ENCODE measurements around the gene MAB21L2. TPM values are rescaled to one million over a fixed set of nuclear protein-coding genes. Genes with fewer than 3 reads are reported as not detected.

MAB21L2 gene
- total and polyA plus RNA-seq, 2 of the 13 experiments (the other 11 are each of a cell fraction or from before 2014, with no cell fraction given), result not detected

- Histone ChIP-seq H3K4me3 (replicated peaks in 1 of 3; ENCODE audit: insufficient read depth in 1 of 3, low read depth in 2 of 3, low read length in 3 of 3) (no peak overlapping the region), H3K9ac (ENCODE audit: insufficient read depth, low read depth, low read length) (no peak overlapping the region), H3K27ac (ENCODE audit: extremely low read length, insufficient read depth, low read length) (no peak overlapping the region), H3K9me3 (ENCODE audit: low read length) (no peaks in the 10 kb centered on the region), H3K4me2 (ENCODE audit: low read depth, low read length) (no peak overlapping the region), H2AFZ (ENCODE audit: low read length) (no peak overlapping the region), H3K36me3 (replicated peaks in 1 of 2; ENCODE audit: control insufficient read depth in 1 of 2, insufficient read depth in 2 of 2, low read length in 2 of 2) (no peaks in the 10 kb centered on the region), H4K20me1 (ENCODE audit: insufficient read depth, low read length) (no peaks in the 10 kb centered on the region), H3K79me2 (ENCODE audit: insufficient read depth, low read length) (no peaks in the 10 kb centered on the region), H3K27me3 (ENCODE audit: control insufficient read depth in 1 of 2, insufficient read depth in 2 of 2, low read length in 2 of 2) (no peaks in the 10 kb centered on the region), H3K4me1 (ENCODE audit: insufficient read depth, low read length) (peaks cover 7% of the 10 kb centered on the region; the same call in 1 of the 2 replicates)
- ATAC-seq (no peak), FAIRE-seq (no peak), DNase-seq (ENCODE audit: low spot score) (no peak)
- POLR2A ChIA-PET, result no interaction called here
- intact Hi-C loops (cut with micrococcal nuclease; ENCODE audit: unreplicated experiment) (no loop called here), in situ Hi-C loops (cut with HindIII; ENCODE audit: extremely low pct_ligation_motif_present, low pct_unique_long_range_greater_than_20kb) (no loop called here)
- TF ChIP-seq ZNF326 (CRISPR knock-in tag; IDR thresholded peaks at IDR 0.05; ENCODE audit: borderline replicate concordance), result no peak
- TF ChIP-seq TBX3 (IDR thresholded peaks at IDR 0.05; ENCODE audit: borderline replicate concordance), result no peak
- no peak for TF ChIP-seq EHMT2 (IDR thresholded peaks at IDR 0.05; ENCODE audit: borderline replicate concordance, low read depth, low read length)
- no peak for TF ChIP-seq FOSL1 (CRISPR knock-in tag; IDR thresholded peaks at IDR 0.05; ENCODE audit: borderline replicate concordance)
- TF ChIP-seq SOX13 (IDR thresholded peaks at IDR 0.05), result no peak
- TF ChIP-seq SOX13 (CRISPR knock-in tag; conservative IDR thresholded peaks at IDR 0.05 in 1 of 2, IDR thresholded peaks at IDR 0.05 in 1 of 2), result no peak
- TF ChIP-seq GPBP1L1 (CRISPR knock-in tag; IDR thresholded peaks at IDR 0.05), result no peak
- TF ChIP-seq ZNF260 (CRISPR knock-in tag; IDR thresholded peaks at IDR 0.05; ENCODE audit: borderline replicate concordance, low read depth), result no peak
- no peak for TF ChIP-seq CREBL2 (CRISPR knock-in tag; IDR thresholded peaks at IDR 0.05; ENCODE audit: borderline replicate concordance)
- no peak for TF ChIP-seq ZBTB26 (CRISPR knock-in tag; IDR thresholded peaks at IDR 0.05; ENCODE audit: borderline replicate concordance)
- no peak for TF ChIP-seq ZFP90 (CRISPR knock-in tag; IDR thresholded peaks at IDR 0.05; ENCODE audit: borderline replicate concordance)
- TF ChIP-seq ZZZ3 (CRISPR knock-in tag; IDR thresholded peaks at IDR 0.05; ENCODE audit: borderline replicate concordance), result no peak
- TF ChIP-seq TRAFD1 (CRISPR knock-in tag; IDR thresholded peaks at IDR 0.05; ENCODE audit: borderline replicate concordance), result no peak
- 77% methylated on average over 3 of the region's 3 CpGs for WGBS (ENCODE audit: low lambda C conversion rate)
- no TSS peak for BruUV-seq (replicated peaks)
- CTCF ChIA-PET (ENCODE audit: low intra/inter-chr PET ratio, low total read pairs), result no interaction called here
These were observed 41.0 kb upstream of the MAB21L2 start for GRCh38 chr4:150540959-150541360.

All from HepG2 (cell line).